ENCODE measurements around the gene WASL. TPM values are rescaled to one million over a fixed set of nuclear protein-coding genes. Genes with fewer than 3 reads are reported as not detected.

WASL gene
- total RNA-seq, 3 donors from 2014 or later (not counting 1 experiment from before 2014, with no cell fraction given) = 9.6 to 12.1 (median 10.6) TPM

DNA sequence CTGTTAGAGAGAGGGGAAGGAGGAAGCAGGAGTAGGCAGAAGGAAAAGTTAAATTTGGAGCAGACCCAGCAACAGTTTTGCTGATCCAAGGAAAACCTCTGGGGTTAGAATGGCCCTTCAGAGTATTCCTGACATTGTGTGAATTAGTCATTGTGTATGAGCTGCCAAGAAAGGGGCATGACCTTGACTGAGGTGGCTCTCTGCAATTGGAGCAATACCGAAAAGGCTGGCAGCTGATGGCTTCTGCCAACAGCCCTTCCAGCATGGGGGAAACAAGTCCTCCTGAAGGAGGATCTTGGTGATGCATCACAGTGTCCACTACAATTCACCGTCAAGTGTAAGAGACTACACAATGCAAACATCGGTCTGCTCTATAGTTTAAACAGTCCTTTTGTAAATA lies 20.6 kb upstream of the WASL start:
- H3K4me1 ChIP-seq (ENCODE audit: control insufficient read depth, insufficient read depth, low read length) = no peaks in the 10 kb centered on the region
- H3K9me3 ChIP-seq (ENCODE audit: control insufficient read depth, insufficient read depth, low read length) = no peaks in the 10 kb centered on the region
- DNase-seq (no peak), ATAC-seq (no peak)
- Mint-ChIP-seq H3K4me3 (no peak overlapping the region), H3K36me3 (no peaks in the 10 kb centered on the region), H3K9me3 (no peaks in the 10 kb centered on the region), H3K27me3 (ENCODE audit: low read depth in 2 of 2) (peaks cover 16 to 30% of the 10 kb centered on the region in 2 donors), H3K4me1 (no peaks in the 10 kb centered on the region), H3K27ac (no peak overlapping the region)
- 91% methylated on average over 2 of the region's 3 CpGs for WGBS (ENCODE audit: insufficient coverage)
- no peak overlapping the region for H3K4me3 ChIP-seq (ENCODE audit: low read length)
- H3K36me3 ChIP-seq (ENCODE audit: control insufficient read depth, insufficient read depth, low read length) = no peaks in the 10 kb centered on the region
- H3K27ac ChIP-seq (ENCODE audit: low read length) = no peak overlapping the region
- TF ChIP-seq, protein P1, sequence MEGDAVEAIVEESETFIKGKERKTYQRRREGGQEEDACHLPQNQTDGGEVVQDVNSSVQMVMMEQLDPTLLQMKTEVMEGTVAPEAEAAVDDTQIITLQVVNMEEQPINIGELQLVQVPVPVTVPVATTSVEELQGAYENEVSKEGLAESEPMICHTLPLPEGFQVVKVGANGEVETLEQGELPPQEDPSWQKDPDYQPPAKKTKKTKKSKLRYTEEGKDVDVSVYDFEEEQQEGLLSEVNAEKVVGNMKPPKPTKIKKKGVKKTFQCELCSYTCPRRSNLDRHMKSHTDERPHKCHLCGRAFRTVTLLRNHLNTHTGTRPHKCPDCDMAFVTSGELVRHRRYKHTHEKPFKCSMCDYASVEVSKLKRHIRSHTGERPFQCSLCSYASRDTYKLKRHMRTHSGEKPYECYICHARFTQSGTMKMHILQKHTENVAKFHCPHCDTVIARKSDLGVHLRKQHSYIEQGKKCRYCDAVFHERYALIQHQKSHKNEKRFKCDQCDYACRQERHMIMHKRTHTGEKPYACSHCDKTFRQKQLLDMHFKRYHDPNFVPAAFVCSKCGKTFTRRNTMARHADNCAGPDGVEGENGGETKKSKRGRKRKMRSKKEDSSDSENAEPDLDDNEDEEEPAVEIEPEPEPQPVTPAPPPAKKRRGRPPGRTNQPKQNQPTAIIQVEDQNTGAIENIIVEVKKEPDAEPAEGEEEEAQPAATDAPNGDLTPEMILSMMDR (IDR thresholded peaks at IDR 0.05) = no peak
- peaks cover 10% of the 10 kb centered on the region for H3K27me3 ChIP-seq (ENCODE audit: control insufficient read depth, insufficient read depth, low read length)
- intact Hi-C loops (cut with micrococcal nuclease) = no loop called here

DNA sequence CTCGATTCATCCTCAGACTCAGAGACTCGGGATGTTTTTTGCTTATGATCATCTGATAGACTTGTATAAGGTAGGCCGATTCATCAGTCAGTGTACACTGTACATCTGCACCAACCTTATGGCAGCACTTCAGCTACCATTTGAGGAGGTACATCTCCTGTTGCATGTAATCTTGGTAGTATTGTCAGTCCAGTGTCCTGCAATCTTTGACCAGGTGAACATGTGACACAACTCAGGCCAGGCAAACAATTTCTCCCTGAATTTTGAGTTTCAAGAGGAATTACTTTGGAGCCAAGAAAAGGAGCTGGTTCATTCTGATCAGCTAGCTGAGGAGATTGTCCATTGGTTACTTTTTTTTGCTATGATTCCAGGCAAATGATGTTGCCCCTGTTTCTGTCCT lies 19.7 kb upstream of the WASL start:
- no peaks in the 10 kb centered on the region for H3K9me3 ChIP-seq (ENCODE audit: control insufficient read depth, insufficient read depth, low read length)
- Mint-ChIP-seq H3K36me3 (no peaks in the 10 kb centered on the region), H3K4me1 (no peaks in the 10 kb centered on the region), H3K27me3 (ENCODE audit: low read depth in 2 of 2) (peaks cover 18 to 30% of the 10 kb centered on the region in 2 donors), H3K4me3 (no peak overlapping the region), H3K9me3 (peaks cover 0 to 3% of the 10 kb centered on the region in 2 donors), H3K27ac (no peak overlapping the region)
- WGBS (ENCODE audit: insufficient coverage) = 100% methylated on average over 3 of the region's 3 CpGs
- ATAC-seq (no peak), DNase-seq (no peak)
- TF ChIP-seq, protein P1 (IDR thresholded peaks at IDR 0.05) = no peak
- H3K4me1 ChIP-seq (ENCODE audit: control insufficient read depth, insufficient read depth, low read length) = no peaks in the 10 kb centered on the region
- no peak overlapping the region for H3K27ac ChIP-seq (ENCODE audit: low read length)
- intact Hi-C loops (cut with micrococcal nuclease) = no loop called here
- H3K36me3 ChIP-seq (ENCODE audit: control insufficient read depth, insufficient read depth, low read length) = no peaks in the 10 kb centered on the region
- no peak overlapping the region for H3K4me3 ChIP-seq (ENCODE audit: low read length)
- H3K27me3 ChIP-seq (ENCODE audit: control insufficient read depth, insufficient read depth, low read length) = peaks cover 10% of the 10 kb centered on the region

DNA sequence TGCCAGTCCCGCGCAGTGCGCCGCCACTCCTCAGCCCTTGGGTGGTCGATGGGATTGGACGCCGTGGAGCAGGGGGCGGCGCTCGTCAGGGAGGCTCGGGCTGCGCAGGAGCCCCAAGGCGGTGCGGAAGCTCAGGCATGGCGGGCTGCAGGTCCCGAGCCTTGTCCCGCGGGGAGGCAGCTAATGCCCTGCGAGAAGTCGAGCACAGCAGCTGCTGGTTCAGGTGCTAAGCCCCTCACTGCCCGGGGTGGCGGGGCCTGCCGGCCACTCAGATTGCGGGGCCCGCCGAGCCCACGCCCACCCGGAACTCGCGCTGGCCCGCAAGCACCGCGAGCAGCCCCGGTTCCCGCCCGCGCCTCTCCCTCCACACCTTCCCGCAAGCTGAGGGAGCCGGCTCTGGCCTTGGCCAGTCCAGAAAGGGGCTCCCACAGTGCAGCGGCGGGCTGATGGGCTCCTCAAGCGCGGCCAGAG lies 14.4 kb upstream of the WASL start:
- Mint-ChIP-seq H3K27me3 (ENCODE audit: low read depth in 2 of 2) (peaks cover 20 to 21% of the 10 kb centered on the region in 2 donors), H3K36me3 (no peaks in the 10 kb centered on the region), H3K9me3 (peaks cover 0 to 3% of the 10 kb centered on the region in 2 donors), H3K27ac (no peak overlapping the region), H3K4me3 (no peak overlapping the region), H3K4me1 (no peaks in the 10 kb centered on the region)
- no peaks in the 10 kb centered on the region for H3K4me1 ChIP-seq (ENCODE audit: control insufficient read depth, insufficient read depth, low read length)
- DNase-seq (no peak), ATAC-seq (no peak)
- intact Hi-C loops (cut with micrococcal nuclease) = no loop called here
- H3K4me3 ChIP-seq (ENCODE audit: low read length) = no peak overlapping the region
- H3K36me3 ChIP-seq (ENCODE audit: control insufficient read depth, insufficient read depth, low read length) = no peaks in the 10 kb centered on the region
- TF ChIP-seq, protein P1 (IDR thresholded peaks at IDR 0.05) = no peak
- WGBS (ENCODE audit: insufficient coverage) = 96% methylated on average over 43 of the region's 43 CpGs
- no peak overlapping the region for H3K27ac ChIP-seq (ENCODE audit: low read length)
- no peaks in the 10 kb centered on the region for H3K9me3 ChIP-seq (ENCODE audit: control insufficient read depth, insufficient read depth, low read length)
- peaks cover 10% of the 10 kb centered on the region for H3K27me3 ChIP-seq (ENCODE audit: control insufficient read depth, insufficient read depth, low read length)

DNA sequence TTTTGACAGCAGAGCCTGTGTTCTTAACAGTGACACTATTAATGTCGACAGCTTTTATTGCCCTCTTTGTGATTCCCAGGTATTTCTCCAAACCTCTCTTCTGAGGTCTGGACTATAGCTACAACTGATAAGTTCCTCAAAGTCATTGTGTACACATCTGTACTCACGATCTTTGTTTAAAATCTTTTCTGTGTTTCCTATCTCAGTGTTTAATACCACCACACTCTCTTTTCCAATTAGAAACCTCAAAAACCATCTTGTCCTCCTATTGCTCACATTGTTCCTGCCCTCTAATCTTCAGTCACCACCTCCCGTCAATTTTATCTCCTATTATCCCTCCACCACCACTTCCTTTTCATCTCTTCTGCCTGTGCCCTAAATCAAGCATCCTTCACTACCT lies 12.9 kb upstream of the WASL start:
- WGBS (ENCODE audit: insufficient coverage) = 37% methylated on average over 3 of the region's 3 CpGs
- H3K27ac ChIP-seq (ENCODE audit: low read length) = no peak overlapping the region

More for the DNA sequence above, 12.9 kb upstream of the WASL start:
- no peak overlapping the region for H3K4me3 ChIP-seq (ENCODE audit: low read length)
- no peaks in the 10 kb centered on the region for H3K36me3 ChIP-seq (ENCODE audit: control insufficient read depth, insufficient read depth, low read length)
- Mint-ChIP-seq H3K9me3 (peaks cover 0 to 3% of the 10 kb centered on the region in 2 donors), H3K36me3 (no peaks in the 10 kb centered on the region), H3K27ac (no peak overlapping the region), H3K4me3 (no peak overlapping the region), H3K4me1 (no peaks in the 10 kb centered on the region), H3K27me3 (ENCODE audit: low read depth in 2 of 2) (peaks cover 20 to 21% of the 10 kb centered on the region in 2 donors)
- no peaks in the 10 kb centered on the region for H3K9me3 ChIP-seq (ENCODE audit: control insufficient read depth, insufficient read depth, low read length)
- no peaks in the 10 kb centered on the region for H3K4me1 ChIP-seq (ENCODE audit: control insufficient read depth, insufficient read depth, low read length)
- TF ChIP-seq, protein P1 (IDR thresholded peaks at IDR 0.05) = no peak
- DNase-seq (no peak), ATAC-seq (no peak)
- intact Hi-C loops (cut with micrococcal nuclease) = no loop called here
- H3K27me3 ChIP-seq (ENCODE audit: control insufficient read depth, insufficient read depth, low read length) = peaks cover 10% of the 10 kb centered on the region

Data from natural killer cell (primary cell).